Skeletal muscle satellite cell (primary cell): Measurements from ENCODE around the gene ACTR10. TPM values are rescaled to one million over a fixed set of nuclear protein-coding genes. Genes with fewer than 3 reads are reported as not detected.

Source experiments
- H3K27me3 ChIP-seq: 2 replicates; pipeline ENCODE4 v1.7.0; 2013; ENCODE audit warnings: low read length; ENCODE audit not compliant: control insufficient read depth, insufficient read depth
- H3K36me3 ChIP-seq: 2 replicates; pipeline ENCODE4 v1.7.0; 2013; ENCODE audit warnings: mild to moderate bottlenecking, control low read depth, low read length; ENCODE audit not compliant: insufficient read depth
- H3K4me1 ChIP-seq: 2 replicates; pipeline ENCODE4 v1.7.0; 2013; ENCODE audit warnings: low read length; ENCODE audit not compliant: control insufficient read depth, insufficient read depth
- H3K4me2 ChIP-seq: 2 replicates; pipeline ENCODE4 v1.7.0; 2013; ENCODE audit warnings: mild to moderate bottlenecking, low read length
- H3K4me3 ChIP-seq: 2 replicates; pipeline ENCODE4 v1.7.0; 2013; ENCODE audit warnings: low read length
- H3K9ac ChIP-seq: 2 replicates; pipeline ENCODE4 v1.7.0; 2013; ENCODE audit warnings: mild to moderate bottlenecking, low read depth, low read length, moderate library complexity
- H3K9me3 ChIP-seq: replicated peaks from 2 replicates; pipeline ENCODE4 v1.7.0; 2013; ENCODE audit warnings: mild to moderate bottlenecking, control low read depth, low read length
- total RNA-seq: library from RNA; depleted of rRNA; stranded (reverse); fragments of >200 nt; gene quantifications from 2 replicates; pipeline ENCODE4 v1.2.3, GENCODE V29; 2012; rRNA removed

Gene ACTR10
- 41.8 and 53.5 TPM in 2 replicates for total RNA-seq

DNA sequence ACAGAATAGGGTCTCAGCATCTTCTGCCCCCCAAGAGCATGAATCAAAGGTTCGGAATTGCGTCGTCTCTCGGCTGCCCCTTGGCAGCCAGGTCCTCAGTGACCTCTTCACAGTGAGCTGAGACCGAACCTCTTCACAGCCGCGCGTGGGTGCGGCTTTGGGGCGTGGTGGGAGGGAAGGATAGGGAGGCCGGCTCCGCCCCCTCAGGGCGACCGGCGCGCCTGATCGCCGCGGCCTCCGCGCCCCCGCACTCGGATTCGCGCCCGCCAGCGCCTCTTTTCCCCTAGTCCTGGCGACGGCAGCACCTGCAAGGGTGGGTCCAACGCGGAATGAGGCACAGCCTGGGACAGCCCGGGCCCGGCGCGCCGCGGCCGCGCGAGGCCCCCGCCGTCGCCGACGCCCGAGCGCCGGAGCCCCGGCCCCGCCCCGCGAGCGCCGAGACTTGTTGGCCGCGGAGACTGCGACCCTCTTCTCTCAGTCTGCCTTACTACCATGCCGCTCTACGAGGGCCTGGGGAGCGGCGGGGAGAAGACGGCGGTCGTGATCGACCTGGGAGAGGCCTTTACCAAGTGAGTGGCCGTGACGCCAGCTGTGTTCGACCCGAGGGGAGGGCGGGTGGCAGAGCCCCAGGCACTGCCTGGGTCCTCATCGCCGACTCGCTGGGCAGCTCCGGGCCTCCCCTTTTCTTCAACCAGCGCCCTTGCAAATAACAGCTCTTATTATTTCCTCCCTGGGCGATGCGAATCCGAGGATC lies at the start of gene ACTR10:
Gene ACTR10 (plus strand): TSS at position 424 of the 754 bp plus-strand sequence. CDS start 69 bp downstream, at position 493.
- Histone ChIP-seq H3K4me1 (peaks cover 6% of the 10 kb centered on the region), H3K4me3 (peak within 1 kb of the TSS; percentile 99), H3K36me3 (peaks cover 7% of the 10 kb centered on the region), H3K4me2 (peak within 1 kb of the TSS; percentile 94), H3K9ac (peak within 1 kb of the TSS; percentile 100), H3K9me3 (no peaks in the 10 kb centered on the region), H3K27me3 (peaks cover 8% of the 10 kb centered on the region)

GRCh38 chr14:58150243-58150805 lies 49.6 kb upstream of the ACTR10 start:
- H3K27me3 ChIP-seq: peaks cover 53% of the 10 kb centered on the region
- H3K9me3 ChIP-seq: no peaks in the 10 kb centered on the region
- H3K4me1 ChIP-seq: peaks cover 6% of the 10 kb centered on the region
- no peaks in the 10 kb centered on the region for H3K36me3 ChIP-seq
- no peak overlapping the region for H3K4me3 ChIP-seq
- no peak overlapping the region for H3K4me2 ChIP-seq
- no peak overlapping the region for H3K9ac ChIP-seq

- H3K4me2 ChIP-seq: peak overlapping the region; percentile 94
- no peaks in the 10 kb centered on the region for H3K36me3 ChIP-seq
- H3K27me3 ChIP-seq: peaks cover 43% of the 10 kb centered on the region
- H3K9me3 ChIP-seq: no peaks in the 10 kb centered on the region
- peak overlapping the region; percentile 85 for H3K4me3 ChIP-seq
- H3K4me1 ChIP-seq: peaks cover 6% of the 10 kb centered on the region
- peak overlapping the region; percentile 64 for H3K9ac ChIP-seq
These were observed 48.6 kb upstream of the ACTR10 start for GRCh38 chr14:58151133-58152013.

- H3K4me2 ChIP-seq: peak within 1 kb of the TSS; percentile 94
- no peaks in the 10 kb centered on the region for H3K9me3 ChIP-seq
- H3K9ac ChIP-seq: peak within 1 kb of the TSS; percentile 64
- peak within 1 kb of the TSS; percentile 85 for H3K4me3 ChIP-seq
- H3K36me3 ChIP-seq: no peaks in the 10 kb centered on the region
- H3K27me3 ChIP-seq: peaks cover 37% of the 10 kb centered on the region
- peaks cover 6% of the 10 kb centered on the region for H3K4me1 ChIP-seq
These were observed 47.7 kb upstream of the ACTR10 start, which contains the start of gene ARMH4 for GRCh38 chr14:58152014-58152857. ARMH4 (minus strand) TSS chr14:58152213; CDS start chr14:58139358, 12,855 bp downstream.

DNA sequence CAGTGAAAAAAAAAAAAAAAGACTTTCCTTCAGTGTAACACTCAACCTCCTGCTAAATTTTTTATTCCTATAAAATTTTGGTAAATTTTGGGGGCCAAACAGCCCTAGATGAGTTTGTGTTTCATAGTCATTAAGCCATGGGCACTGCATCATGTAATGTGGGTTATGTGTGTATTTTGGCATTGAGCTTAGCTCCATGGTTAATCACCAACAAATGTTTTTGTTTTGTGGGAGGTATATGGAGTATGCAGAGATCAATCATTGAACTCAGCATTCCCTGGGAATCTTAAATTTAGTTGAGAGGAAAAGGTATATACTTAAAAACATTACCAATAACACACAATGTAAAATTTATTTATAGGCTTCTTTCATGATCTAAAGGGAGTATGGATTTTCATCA lies 39.4 kb upstream of the ACTR10 start:
- Histone ChIP-seq H3K4me3 (no peak overlapping the region), H3K27me3 (peaks cover 11% of the 10 kb centered on the region), H3K4me2 (no peak overlapping the region), H3K9me3 (no peaks in the 10 kb centered on the region), H3K4me1 (no peaks in the 10 kb centered on the region), H3K9ac (no peak overlapping the region), H3K36me3 (no peaks in the 10 kb centered on the region)

- Histone ChIP-seq H3K4me2 (no peak overlapping the region), H3K4me3 (no peak overlapping the region), H3K9ac (no peak overlapping the region), H3K4me1 (peaks cover 10% of the 10 kb centered on the region), H3K9me3 (no peaks in the 10 kb centered on the region), H3K27me3 (peaks cover 4% of the 10 kb centered on the region), H3K36me3 (no peaks in the 10 kb centered on the region)
These were observed 33.7 kb upstream of the ACTR10 start for GRCh38 chr14:58166005-58166983.

DNA sequence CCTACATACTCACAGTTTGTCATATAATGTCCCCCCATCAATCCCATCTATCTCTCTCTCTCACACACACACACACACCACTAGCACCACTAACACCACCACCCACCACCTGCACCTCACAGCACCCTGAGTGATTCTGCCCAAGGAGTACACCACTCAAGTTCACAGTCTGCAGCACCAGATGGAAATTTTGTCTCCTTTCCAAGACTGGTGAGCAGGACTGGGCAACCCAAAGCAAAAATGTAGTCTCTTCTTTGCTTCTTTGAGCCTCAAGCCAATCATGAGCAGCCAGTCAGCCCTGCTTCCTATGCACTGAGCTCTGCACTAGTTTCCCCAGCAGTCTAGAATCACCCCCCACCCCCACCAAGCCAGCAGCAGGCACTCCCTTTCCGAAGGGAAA lies 32.9 kb upstream of the ACTR10 start:
- no peak overlapping the region for H3K9ac ChIP-seq
- H3K27me3 ChIP-seq: peaks cover 4% of the 10 kb centered on the region
- H3K4me1 ChIP-seq: peaks cover 12% of the 10 kb centered on the region
- H3K4me3 ChIP-seq: no peak overlapping the region
- no peak overlapping the region for H3K4me2 ChIP-seq
- no peaks in the 10 kb centered on the region for H3K9me3 ChIP-seq
- H3K36me3 ChIP-seq: no peaks in the 10 kb centered on the region

DNA sequence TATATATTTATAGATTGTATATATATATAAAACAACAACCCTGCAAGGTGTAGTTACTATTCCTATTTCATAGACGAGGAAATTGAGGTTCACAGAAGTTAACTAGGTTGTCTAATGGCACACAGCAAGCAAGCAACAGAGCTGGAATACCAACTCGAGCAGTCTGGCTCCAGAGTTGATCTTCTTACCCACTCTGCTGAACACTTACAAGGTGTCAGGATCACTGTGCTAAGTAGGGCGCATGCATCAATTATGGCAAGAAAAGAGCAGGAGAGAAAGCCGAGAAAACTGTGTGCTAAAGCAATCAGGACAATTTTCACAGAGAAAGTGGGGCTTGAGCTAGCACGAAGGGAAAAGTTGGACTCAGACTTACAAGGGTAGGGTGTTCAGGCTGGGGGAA lies 32.1 kb upstream of the ACTR10 start:
- H3K9me3 ChIP-seq: no peaks in the 10 kb centered on the region
- no peaks in the 10 kb centered on the region for H3K36me3 ChIP-seq
- no peak overlapping the region for H3K9ac ChIP-seq
- no peak overlapping the region for H3K4me3 ChIP-seq
- H3K4me1 ChIP-seq: peaks cover 12% of the 10 kb centered on the region
- H3K4me2 ChIP-seq: no peak overlapping the region
- H3K27me3 ChIP-seq: peaks cover 4% of the 10 kb centered on the region

- H3K4me3 ChIP-seq: no peak overlapping the region
- no peaks in the 10 kb centered on the region for H3K36me3 ChIP-seq
- H3K4me2 ChIP-seq: peak overlapping the region; percentile 27
These were observed 28.9 kb upstream of the ACTR10 start for GRCh38 chr14:58171090-58171489.

DNA sequence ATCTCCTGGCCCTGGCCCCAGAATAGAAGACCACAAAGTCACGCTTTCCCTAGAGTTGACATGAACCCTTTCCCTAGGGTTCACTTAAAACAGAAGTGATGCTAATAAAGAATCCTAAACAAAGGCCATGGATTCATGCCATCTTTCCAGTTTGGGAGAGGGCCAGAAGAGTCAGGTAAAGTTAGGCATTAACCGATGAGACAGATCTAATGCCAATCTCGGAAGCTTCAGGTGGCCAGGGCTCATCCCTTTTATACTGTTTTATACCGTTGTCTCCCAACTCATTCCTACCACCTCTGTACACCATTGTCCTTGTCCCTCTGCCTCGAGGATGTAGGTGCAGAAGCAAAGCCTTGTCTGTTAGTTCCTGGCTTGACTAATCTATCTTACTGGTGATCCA lies 22.8 kb upstream of the ACTR10 start:
- Histone ChIP-seq H3K9ac (no peak overlapping the region), H3K9me3 (no peaks in the 10 kb centered on the region), H3K4me3 (no peak overlapping the region), H3K4me1 (no peaks in the 10 kb centered on the region), H3K27me3 (peaks cover 4% of the 10 kb centered on the region), H3K4me2 (no peak overlapping the region), H3K36me3 (no peaks in the 10 kb centered on the region)

More at GRCh38 chr14:58171090-58171489, 28.9 kb upstream of the ACTR10 start:
- Histone ChIP-seq H3K9ac (no peak overlapping the region), H3K27me3 (peaks cover 8% of the 10 kb centered on the region), H3K9me3 (no peaks in the 10 kb centered on the region), H3K4me1 (peaks cover 11% of the 10 kb centered on the region)
